ENCODE measurements around the gene AGAP5. TPM values are rescaled to one million over a fixed set of nuclear protein-coding genes. Genes with fewer than 3 reads are reported as not detected.
A peak's percentile ranks its signal among the peaks of the same experiment; 100 is the strongest.

Gene AGAP5
- total and polyA plus RNA-seq, 2 of the 13 experiments (the other 11 are each of a cell fraction or from before 2014, with no cell fraction given), result 5.3 to 7.9 TPM

DNA sequence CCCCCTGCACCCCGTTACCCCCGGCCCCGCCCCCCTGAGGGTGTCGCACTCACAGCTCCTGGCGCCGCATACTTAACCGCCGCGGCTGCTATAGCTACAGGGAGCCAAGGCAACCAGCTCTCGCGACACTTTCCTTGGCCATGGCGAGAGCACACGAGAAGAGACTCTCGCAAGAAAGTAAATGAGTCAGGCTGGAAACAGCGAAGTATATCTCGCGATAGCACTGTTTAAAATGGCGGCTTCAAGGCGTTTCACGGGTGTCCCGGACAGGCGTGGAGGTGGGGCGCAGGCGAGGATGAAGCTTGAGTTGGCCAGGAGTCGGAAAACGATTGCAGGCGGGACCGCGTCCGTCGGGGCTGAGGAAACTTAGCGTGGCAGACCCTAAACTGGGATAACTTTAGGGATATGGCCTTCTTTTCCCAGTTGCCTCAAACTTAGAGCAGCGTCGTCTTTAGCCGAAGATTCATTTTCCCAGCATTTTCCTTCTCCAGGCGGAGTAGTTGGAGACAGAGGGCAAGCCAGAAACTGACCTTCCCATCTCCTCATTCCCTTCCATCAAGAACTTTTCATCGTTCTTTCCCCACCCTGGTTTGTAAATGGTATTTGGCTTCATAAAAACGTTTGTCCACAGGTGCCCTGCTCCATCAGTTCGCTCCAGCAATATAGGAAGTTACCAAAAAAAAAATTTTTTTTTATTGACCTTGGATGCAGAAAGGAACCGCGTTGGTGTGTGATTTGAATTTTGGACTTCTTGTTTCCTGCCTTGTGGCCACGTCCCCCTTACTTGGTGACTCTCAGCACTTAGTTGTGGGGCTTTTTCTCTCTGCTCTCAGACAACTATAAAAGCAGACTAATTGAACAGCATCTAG lies 71.8 kb downstream of the AGAP5 start (continued):
- TF ChIP-seq, protein P1, sequence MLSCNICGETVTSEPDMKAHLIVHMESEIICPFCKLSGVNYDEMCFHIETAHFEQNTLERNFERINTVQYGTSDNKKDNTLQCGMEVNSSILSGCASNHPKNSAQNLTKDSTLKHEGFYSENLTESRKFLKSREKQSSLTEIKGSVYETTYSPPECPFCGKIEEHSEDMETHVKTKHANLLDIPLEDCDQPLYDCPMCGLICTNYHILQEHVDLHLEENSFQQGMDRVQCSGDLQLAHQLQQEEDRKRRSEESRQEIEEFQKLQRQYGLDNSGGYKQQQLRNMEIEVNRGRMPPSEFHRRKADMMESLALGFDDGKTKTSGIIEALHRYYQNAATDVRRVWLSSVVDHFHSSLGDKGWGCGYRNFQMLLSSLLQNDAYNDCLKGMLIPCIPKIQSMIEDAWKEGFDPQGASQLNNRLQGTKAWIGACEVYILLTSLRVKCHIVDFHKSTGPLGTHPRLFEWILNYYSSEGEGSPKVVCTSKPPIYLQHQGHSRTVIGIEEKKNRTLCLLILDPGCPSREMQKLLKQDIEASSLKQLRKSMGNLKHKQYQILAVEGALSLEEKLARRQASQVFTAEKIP (CRISPR knock-in tag; IDR thresholded peaks at IDR 0.05; ENCODE audit: borderline replicate concordance), result no peak
- no peak for TF ChIP-seq KLF11 (CRISPR knock-in tag; IDR thresholded peaks at IDR 0.05)
- TF ChIP-seq TBP (CRISPR knock-in tag; IDR thresholded peaks at IDR 0.05), result no peak
- TF ChIP-seq, protein P2, sequence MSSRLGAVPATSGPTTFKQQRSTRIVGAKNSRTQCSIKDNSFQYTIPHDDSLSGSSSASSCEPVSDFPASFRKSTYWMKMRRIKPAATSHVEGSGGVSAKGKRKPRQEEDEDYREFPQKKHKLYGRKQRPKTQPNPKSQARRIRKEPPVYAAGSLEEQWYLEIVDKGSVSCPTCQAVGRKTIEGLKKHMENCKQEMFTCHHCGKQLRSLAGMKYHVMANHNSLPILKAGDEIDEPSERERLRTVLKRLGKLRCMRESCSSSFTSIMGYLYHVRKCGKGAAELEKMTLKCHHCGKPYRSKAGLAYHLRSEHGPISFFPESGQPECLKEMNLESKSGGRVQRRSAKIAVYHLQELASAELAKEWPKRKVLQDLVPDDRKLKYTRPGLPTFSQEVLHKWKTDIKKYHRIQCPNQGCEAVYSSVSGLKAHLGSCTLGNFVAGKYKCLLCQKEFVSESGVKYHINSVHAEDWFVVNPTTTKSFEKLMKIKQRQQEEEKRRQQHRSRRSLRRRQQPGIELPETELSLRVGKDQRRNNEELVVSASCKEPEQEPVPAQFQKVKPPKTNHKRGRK (CRISPR knock-in tag; IDR thresholded peaks at IDR 0.05), result no peak
- peak; percentile 26; the same call in 1 of the 2 replicates for TF ChIP-seq ELF1 (CRISPR knock-in tag; IDR thresholded peaks at IDR 0.05)
- TF ChIP-seq PRPF4 (IDR thresholded peaks at IDR 0.05; ENCODE audit: low read depth, low read length, poor library complexity, severe bottlenecking), result no peak
- no peak for TF ChIP-seq ZSCAN9 (CRISPR knock-in tag; IDR thresholded peaks at IDR 0.05; ENCODE audit: borderline replicate concordance)
- peak; percentile 54; the same call in 1 of the 2 replicates for TF ChIP-seq IRF2 (CRISPR knock-in tag; IDR thresholded peaks at IDR 0.05)
- TF ChIP-seq SOX13 (IDR thresholded peaks at IDR 0.05), result no peak
- TF ChIP-seq SOX13 (CRISPR knock-in tag; conservative IDR thresholded peaks at IDR 0.05 in 1 of 2, IDR thresholded peaks at IDR 0.05 in 1 of 2), result 0 out of 4 replicates have a peak, but pooled peaks of 1 of the 2 experiments have one; percentile 15
- no peak for TF ChIP-seq ZNF720 (CRISPR knock-in tag; IDR thresholded peaks at IDR 0.05)
- no peak; the same call in 1 of the 2 replicates for TF ChIP-seq SP2 (CRISPR knock-in tag; IDR thresholded peaks at IDR 0.05)
- TF ChIP-seq, protein P3, sequence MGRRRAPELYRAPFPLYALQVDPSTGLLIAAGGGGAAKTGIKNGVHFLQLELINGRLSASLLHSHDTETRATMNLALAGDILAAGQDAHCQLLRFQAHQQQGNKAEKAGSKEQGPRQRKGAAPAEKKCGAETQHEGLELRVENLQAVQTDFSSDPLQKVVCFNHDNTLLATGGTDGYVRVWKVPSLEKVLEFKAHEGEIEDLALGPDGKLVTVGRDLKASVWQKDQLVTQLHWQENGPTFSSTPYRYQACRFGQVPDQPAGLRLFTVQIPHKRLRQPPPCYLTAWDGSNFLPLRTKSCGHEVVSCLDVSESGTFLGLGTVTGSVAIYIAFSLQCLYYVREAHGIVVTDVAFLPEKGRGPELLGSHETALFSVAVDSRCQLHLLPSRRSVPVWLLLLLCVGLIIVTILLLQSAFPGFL (CRISPR knock-in tag; IDR thresholded peaks at IDR 0.05), result no peak
- TF ChIP-seq, protein P4, sequence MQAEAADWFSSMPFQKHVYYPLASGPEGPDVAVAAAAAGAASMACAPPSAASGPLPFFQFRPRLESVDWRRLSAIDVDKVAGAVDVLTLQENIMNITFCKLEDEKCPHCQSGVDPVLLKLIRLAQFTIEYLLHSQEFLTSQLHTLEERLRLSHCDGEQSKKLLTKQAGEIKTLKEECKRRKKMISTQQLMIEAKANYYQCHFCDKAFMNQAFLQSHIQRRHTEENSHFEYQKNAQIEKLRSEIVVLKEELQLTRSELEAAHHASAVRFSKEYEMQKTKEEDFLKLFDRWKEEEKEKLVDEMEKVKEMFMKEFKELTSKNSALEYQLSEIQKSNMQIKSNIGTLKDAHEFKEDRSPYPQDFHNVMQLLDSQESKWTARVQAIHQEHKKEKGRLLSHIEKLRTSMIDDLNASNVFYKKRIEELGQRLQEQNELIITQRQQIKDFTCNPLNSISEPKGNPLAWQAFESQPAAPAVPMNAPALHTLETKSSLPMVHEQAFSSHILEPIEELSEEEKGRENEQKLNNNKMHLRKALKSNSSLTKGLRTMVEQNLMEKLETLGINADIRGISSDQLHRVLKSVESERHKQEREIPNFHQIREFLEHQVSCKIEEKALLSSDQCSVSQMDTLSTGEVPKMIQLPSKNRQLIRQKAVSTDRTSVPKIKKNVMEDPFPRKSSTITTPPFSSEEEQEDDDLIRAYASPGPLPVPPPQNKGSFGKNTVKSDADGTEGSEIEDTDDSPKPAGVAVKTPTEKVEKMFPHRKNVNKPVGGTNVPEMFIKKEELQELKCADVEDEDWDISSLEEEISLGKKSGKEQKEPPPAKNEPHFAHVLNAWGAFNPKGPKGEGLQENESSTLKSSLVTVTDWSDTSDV (CRISPR knock-in tag; IDR thresholded peaks at IDR 0.05), result no peak
- no peak for TF ChIP-seq ZNF282 (IDR thresholded peaks at IDR 0.05; ENCODE audit: partially characterized antibody)
- TF ChIP-seq TMF1 (CRISPR knock-in tag; IDR thresholded peaks at IDR 0.05; ENCODE audit: low read depth), result no peak
- TF ChIP-seq TGIF2 (CRISPR knock-in tag; IDR thresholded peaks at IDR 0.05), result no peak
- peak; percentile 55; the same call in 1 of the 2 replicates for TF ChIP-seq ZNF44 (CRISPR knock-in tag; IDR thresholded peaks at IDR 0.05)
- TF ChIP-seq ZFP36L1 (CRISPR knock-in tag; IDR thresholded peaks at IDR 0.05), result no peak
- TF ChIP-seq FOXK2 (IDR thresholded peaks at IDR 0.05), result no peak
- TF ChIP-seq, protein P5, sequence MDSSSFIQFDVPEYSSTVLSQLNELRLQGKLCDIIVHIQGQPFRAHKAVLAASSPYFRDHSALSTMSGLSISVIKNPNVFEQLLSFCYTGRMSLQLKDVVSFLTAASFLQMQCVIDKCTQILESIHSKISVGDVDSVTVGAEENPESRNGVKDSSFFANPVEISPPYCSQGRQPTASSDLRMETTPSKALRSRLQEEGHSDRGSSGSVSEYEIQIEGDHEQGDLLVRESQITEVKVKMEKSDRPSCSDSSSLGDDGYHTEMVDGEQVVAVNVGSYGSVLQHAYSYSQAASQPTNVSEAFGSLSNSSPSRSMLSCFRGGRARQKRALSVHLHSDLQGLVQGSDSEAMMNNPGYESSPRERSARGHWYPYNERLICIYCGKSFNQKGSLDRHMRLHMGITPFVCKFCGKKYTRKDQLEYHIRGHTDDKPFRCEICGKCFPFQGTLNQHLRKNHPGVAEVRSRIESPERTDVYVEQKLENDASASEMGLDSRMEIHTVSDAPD (CRISPR knock-in tag; IDR thresholded peaks at IDR 0.05), result no peak
- no peak for TF ChIP-seq MAFG (CRISPR knock-in tag; IDR thresholded peaks at IDR 0.05)

Measured in HepG2 (cell line).